ENCODE measurements around the gene COL5A1. TPM values are rescaled to one million over a fixed set of nuclear protein-coding genes. Genes with fewer than 3 reads are reported as not detected.

Gene COL5A1
- total RNA-seq, 4 donors from 2014 or later: 14.0 to 23.9 (median 19.2) TPM

DNA sequence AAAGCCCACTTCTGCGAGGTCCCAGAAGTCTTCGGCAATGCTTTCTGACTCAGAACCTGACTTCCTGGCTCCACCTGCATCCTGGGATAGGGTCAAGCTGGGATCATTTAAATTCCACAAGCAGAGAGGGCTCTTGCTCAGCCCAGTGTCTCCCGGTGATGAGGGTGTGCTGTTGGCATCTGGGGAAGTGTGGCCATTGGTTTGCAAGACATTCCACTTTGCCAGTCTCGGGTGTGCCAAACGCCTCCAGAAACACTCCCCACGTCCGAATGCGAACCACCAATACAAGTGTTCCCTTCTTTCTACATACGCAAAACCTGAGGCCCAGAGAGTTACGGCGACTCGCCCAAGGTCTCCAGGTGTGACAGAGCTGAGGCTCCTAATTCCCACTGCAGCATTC lies 195.9 kb downstream of the COL5A1 start:
- TF ChIP-seq CTCF (IDR thresholded peaks at IDR 0.05; ENCODE audit: low read depth): no peak

- no peak for TF ChIP-seq CTCF (IDR thresholded peaks at IDR 0.05; ENCODE audit: low read depth)
Measured at GRCh38 chr9:134838651-134839454, 197.2 kb downstream of the COL5A1 start.

DNA sequence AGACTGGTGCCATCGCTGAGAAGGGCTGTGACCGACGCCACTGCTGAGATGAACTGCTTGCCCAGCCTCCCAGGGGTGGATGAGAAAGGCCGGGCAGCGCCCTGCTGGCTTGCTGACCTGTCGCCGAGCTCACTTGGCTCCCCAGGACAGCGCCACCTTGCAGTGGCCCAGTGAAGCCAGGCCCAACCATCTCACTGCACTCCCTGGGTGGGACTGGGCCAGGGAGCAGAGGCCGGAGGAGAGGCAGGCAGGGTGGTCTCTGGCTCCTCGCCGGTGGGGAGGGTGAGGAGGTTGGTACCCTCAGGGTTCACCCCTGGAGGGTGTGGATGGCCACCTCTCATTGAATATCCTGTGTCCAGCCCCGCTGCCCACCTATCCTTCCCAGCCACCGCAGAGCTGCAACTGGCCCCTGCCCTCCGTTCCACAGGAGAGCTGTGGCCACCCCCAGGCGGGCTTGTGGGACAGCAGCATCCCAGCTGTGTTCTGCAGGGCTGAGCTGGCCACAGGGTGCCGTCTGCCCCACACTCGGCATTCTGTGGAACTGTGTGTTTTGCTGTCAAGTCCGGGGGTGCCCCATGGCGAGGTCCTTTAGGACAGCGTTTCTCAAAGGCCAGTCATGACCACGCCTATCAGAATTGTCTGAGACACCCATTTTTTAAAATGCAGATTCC lies 198.0 kb downstream of the COL5A1 start:
- TF ChIP-seq CTCF (IDR thresholded peaks at IDR 0.05; ENCODE audit: low read depth): no peak

GRCh38 chr9:134840511-134840910 lies 198.9 kb downstream of the COL5A1 start:
- TF ChIP-seq CTCF (IDR thresholded peaks at IDR 0.05; ENCODE audit: low read depth): no peak

DNA sequence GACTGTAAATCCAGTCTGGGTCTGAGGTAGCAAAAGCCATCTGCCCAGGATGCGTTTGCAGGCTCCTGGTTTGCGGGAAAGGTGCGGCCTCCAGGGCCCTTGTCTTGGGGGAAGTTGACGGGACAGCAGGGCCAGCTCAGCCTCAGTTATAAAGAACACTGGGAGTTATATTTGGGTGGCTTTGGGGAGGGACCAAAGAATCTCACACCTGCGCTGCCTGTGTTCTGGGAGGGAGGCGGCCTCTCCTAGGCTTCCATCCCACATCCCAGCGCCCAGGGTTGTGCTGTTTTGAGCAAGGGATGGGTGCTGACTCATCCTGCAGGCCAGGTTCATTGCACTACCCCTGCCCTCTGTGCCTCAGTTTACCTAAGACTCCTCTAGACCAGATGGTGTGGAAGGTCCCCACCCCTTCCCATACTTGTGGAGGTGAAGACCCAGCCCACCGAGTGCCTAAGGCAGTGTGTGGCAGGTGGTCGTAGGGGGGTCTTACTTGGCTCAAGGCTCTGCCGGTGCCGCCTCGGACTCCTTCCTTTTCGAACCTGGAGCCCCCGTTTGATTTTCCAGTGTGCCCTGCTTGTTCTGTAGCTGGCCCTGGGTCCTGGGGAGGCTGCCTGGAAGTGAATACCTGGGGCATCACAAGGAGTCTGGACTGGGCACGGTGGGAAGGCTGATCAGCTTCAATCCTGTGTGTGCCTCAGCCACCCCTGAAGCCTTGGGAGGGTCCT lies 199.7 kb downstream of the COL5A1 start:
- no peak for TF ChIP-seq CTCF (IDR thresholded peaks at IDR 0.05; ENCODE audit: low read depth)

GRCh38 chr9:134842321-134842720 lies 200.7 kb downstream of the COL5A1 start:
- no peak for TF ChIP-seq CTCF (IDR thresholded peaks at IDR 0.05; ENCODE audit: low read depth)

GRCh38 chr9:134843740-134844139 lies 202.1 kb downstream of the COL5A1 start:
- TF ChIP-seq CTCF (IDR thresholded peaks at IDR 0.05; ENCODE audit: low read depth): no peak

All from subcutaneous adipose tissue (tissue), 4 donors.